HFFc6 (cell line): ENCODE measurements around the gene FTH1. TPM values are rescaled to one million over a fixed set of nuclear protein-coding genes. Genes with fewer than 3 reads are reported as not detected.

Source experiments
- DNase-seq: peaks from one replicate; pipeline ENCODE4 v3.0.0-alpha.2; 2018
- H3K27ac Mint-ChIP-seq: 2 replicates; pipeline ENCODE4 v1.8.0; 2020; ENCODE audit warnings: mild to moderate bottlenecking, mixed read lengths
- H3K27me3 Mint-ChIP-seq: 2 replicates; pipeline ENCODE4 v1.8.0; 2021; ENCODE audit warnings: mild to moderate bottlenecking, moderate library complexity, mixed read lengths; ENCODE audit not compliant: insufficient read depth
- H3K36me3 Mint-ChIP-seq: 2 replicates; pipeline ENCODE4 v1.8.0; 2021; ENCODE audit warnings: low read depth, mixed read lengths
- H3K4me1 Mint-ChIP-seq: 2 replicates; pipeline ENCODE4 v1.8.0; 2020; ENCODE audit warnings: low read depth, mixed read lengths
- H3K4me3 Mint-ChIP-seq: 2 replicates; pipeline ENCODE4 v1.8.0; 2020; ENCODE audit warnings: mild to moderate bottlenecking, moderate library complexity, mixed read lengths
- H3K9me3 Mint-ChIP-seq: 2 replicates; pipeline ENCODE4 v1.8.0; 2020; ENCODE audit warnings: mild to moderate bottlenecking, mixed read lengths
- CTCF ChIP-seq: fragments of 200-600 bp; sonication (generic); IDR thresholded peaks from 2 replicates; pipeline ENCODE4 v1.5.0; 2021; ENCODE audit warnings: antibody characterized with exemption, mild to moderate bottlenecking
- total RNA-seq, 6 experiments: library from RNA; stranded (reverse); fragmentation: NEBNext Ultra II Directional; extraction: Animal tissue kit (Norgen Biotek cat#: 25700); gene quantifications; 2 replicates in 1 of 6; 3 replicates in 5 of 6; pipeline ENCODE4 v1.2.3, GENCODE V29; 2021

The FTH1 gene
- total RNA-seq, 6 experiments from 2014 or later, result 2,192 to 2,832 (median 2,637) TPM

- Mint-ChIP-seq H3K27me3 (peaks cover 15% of the 10 kb centered on the region), H3K9me3 (peaks cover 32% of the 10 kb centered on the region), H3K27ac (no peak overlapping the region), H3K4me3 (no peak overlapping the region), H3K4me1 (peaks cover 6% of the 10 kb centered on the region), H3K36me3 (peaks cover 27% of the 10 kb centered on the region)
- no peak for DNase-seq
- TF ChIP-seq CTCF, result no peak
These were observed 18.4 kb upstream of the FTH1 start for GRCh38 chr11:61985869-61986268.

GRCh38 chr11:61983419-61983818 lies 16.0 kb upstream of the FTH1 start:
- H3K27ac Mint-ChIP-seq, result no peak overlapping the region
- H3K36me3 Mint-ChIP-seq, result peaks cover 21% of the 10 kb centered on the region
- DNase-seq, result no peak
- peaks cover 12% of the 10 kb centered on the region for H3K4me1 Mint-ChIP-seq
- peaks cover 4% of the 10 kb centered on the region for H3K27me3 Mint-ChIP-seq
- peaks cover 21% of the 10 kb centered on the region for H3K9me3 Mint-ChIP-seq
- no peak overlapping the region for H3K4me3 Mint-ChIP-seq
- no peak for TF ChIP-seq CTCF

- DNase-seq, result no peak
- H3K27ac Mint-ChIP-seq, result peak overlapping the region; percentile 59
- peaks cover 4% of the 10 kb centered on the region; the same call in 1 of the 2 replicates for H3K36me3 Mint-ChIP-seq
- no peak for TF ChIP-seq CTCF
- peaks cover 12% of the 10 kb centered on the region for H3K4me1 Mint-ChIP-seq
- peaks cover under 1% of the 10 kb centered on the region; the same call in 1 of the 2 replicates for H3K9me3 Mint-ChIP-seq
- H3K27me3 Mint-ChIP-seq, result peaks cover 4% of the 10 kb centered on the region
- no peak overlapping the region for H3K4me3 Mint-ChIP-seq
These were observed 13.5 kb upstream of the FTH1 start for GRCh38 chr11:61980783-61981541.

GRCh38 chr11:61978703-61979661 lies 11.5 kb upstream of the FTH1 start:
- TF ChIP-seq CTCF, result no peak
- Mint-ChIP-seq H3K27me3 (peaks cover 4% of the 10 kb centered on the region), H3K27ac (no peak overlapping the region), H3K4me3 (no peak overlapping the region), H3K4me1 (peaks cover 17% of the 10 kb centered on the region), H3K36me3 (no peaks in the 10 kb centered on the region), H3K9me3 (no peaks in the 10 kb centered on the region)
- no peak for DNase-seq

- Mint-ChIP-seq H3K36me3 (no peaks in the 10 kb centered on the region), H3K4me3 (no peak overlapping the region), H3K4me1 (peaks cover 37% of the 10 kb centered on the region), H3K27ac (no peak overlapping the region), H3K27me3 (no peaks in the 10 kb centered on the region; the same call in 1 of the 2 replicates), H3K9me3 (no peaks in the 10 kb centered on the region)
- DNase-seq, result no peak
- TF ChIP-seq CTCF, result no peak
These were observed 9.5 kb upstream of the FTH1 start for GRCh38 chr11:61976813-61977475.
